HT1080 (cell line): ENCODE data around the gene CYP24A1. TPM values are rescaled to one million over a fixed set of nuclear protein-coding genes. Genes with fewer than 3 reads are reported as not detected.
A peak's percentile ranks its signal among the peaks of the same experiment; 100 is the strongest.

Experiments used
- DNase-seq: peaks from one replicate; pipeline ENCODE4 v3.0.0-alpha.2; 2015; ENCODE audit warnings: low read depth
- total RNA-seq: library from RNA; depleted of rRNA; stranded (reverse); fragments of >200 nt; shearing (Covaris generic); gene quantifications from 2 replicates; pipeline ENCODE4 v1.2.3, GENCODE V29; 2014

Gene CYP24A1
- total RNA-seq, 1 experiment from 2014 or later: 0.03 TPM

- no peak for DNase-seq
Measured at GRCh38 chr20:54203281-54203680, 29.5 kb upstream of the CYP24A1 start.

DNA sequence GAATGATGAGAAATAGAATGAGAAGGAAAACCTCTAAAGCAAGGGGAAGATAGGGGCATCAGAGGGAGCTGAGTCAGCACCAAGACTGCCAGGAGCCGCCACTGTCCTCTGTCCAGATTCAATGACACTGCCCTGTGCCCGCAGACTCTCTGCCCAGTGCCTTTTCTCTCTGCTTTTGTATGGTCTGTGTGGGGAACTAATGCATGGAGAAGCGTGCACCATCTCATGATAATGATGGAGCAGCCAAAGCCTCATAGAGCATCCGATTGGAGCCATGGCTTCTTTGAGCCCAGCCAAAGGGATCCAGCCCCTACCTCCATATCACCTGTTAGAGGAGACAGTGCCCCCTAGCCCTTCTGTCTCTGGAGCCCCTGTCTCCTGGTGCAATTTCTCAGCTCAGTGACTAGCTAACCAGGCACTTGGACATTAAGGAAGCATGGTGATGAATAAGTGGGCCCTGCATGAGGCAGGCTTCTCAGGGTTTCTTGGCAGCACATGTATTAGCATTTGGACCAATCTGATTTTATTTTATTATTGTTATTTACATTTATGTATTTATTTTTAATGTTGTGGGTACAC, 27.6 kb upstream of the CYP24A1 start:
- DNase-seq: no peak

- no peak for DNase-seq
Measured at GRCh38 chr20:54200487-54201267, 26.9 kb upstream of the CYP24A1 start.

DNA sequence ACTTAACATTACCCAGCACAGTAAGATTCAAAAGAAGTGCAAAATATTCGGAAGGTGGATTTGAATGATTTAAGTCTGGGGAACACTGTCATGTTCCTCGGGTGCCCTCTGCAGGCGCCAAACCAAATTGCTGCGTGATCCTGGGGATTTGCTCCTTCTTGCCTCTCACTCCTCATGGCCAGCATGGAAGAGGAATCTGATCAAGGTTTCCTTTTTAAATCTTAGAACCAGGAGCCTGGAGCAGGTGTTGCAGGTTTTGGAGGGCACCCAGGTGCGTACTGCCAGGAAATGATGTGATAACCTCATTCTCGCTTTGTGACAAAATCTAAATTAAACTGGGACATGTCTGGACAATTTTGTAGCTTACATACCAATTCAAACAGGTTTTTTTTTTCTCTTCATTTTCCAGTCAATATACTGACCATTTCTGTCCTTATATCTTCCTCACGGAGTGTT, 26.0 kb upstream of the CYP24A1 start:
- peak; percentile 80 for DNase-seq

GRCh38 chr20:54199283-54199682, 25.5 kb upstream of the CYP24A1 start:
- no peak for DNase-seq

- peak; percentile 65 for DNase-seq
Measured at GRCh38 chr20:54197621-54198604, 24.1 kb upstream of the CYP24A1 start.

DNA sequence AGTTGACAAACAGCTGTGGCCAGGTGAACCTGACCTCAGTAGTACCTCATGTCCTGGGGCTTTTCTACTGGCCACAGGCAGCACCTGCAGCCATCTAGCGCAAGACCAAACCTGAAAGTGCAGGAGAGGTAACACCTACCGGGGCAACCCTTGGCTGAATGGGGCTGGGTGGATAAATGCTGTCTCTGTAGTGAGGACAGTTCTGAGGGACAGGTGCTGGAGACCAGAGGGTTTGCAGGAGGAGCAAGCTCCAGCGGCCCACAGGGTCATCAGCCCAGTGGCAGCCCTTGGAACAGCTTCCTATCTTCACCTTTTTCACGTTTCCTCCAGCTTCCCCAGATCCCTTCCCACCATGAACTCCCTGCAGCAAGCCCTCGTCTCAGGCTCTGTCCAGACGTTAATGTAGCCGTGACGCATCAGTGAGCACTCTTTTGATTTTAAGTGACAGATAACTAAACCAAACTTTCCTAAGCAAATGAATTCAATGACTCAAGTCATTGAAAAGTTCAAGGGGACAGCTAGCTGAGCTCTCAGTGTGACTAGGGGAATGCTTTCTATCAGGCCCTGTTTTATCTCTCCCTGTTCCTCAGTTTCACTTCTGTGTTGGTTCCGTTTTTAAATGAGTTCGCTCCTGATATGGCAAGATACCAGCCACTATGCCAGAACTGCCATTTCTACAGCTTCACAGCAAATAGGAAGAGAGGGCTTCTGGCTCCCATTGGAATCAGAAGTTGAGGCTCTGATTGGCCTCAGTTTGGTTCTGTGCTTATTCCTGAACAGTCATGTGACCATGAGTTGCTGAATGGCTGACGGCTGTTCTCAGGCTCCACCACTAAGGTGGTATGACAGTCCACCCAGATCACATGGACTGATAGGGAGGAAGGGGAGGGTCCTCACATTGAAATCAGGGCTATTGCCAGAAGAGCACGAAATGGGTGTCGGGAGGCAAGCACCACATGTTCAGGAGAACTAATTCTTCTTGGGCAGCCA, 22.0 kb upstream of the CYP24A1 start:
- DNase-seq: no peak

GRCh38 chr20:54194724-54195438, 21.1 kb upstream of the CYP24A1 start:
- DNase-seq: peak; percentile 40

GRCh38 chr20:54193817-54194216, 20.0 kb upstream of the CYP24A1 start:
- DNase-seq: no peak

DNA sequence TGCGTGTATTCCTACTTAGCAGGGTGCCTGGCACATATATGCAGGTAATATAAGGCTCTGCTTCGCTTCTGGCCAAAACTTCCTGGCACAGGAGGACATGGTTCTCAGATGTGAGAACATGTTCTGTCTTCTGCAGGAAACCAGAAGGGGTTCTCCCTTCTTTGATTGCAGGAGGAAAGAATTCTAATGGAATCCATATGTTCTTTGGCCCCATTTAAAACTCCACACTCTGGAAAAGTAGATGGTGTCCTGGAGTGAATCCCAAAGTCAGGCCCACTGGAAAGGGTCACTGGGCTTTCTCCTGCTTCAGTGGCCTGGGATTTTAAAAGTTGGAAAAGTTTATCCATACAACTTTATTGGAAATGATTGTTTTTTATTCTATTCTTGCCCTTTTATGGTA, 16.4 kb upstream of the CYP24A1 start:
- no peak for DNase-seq

DNA sequence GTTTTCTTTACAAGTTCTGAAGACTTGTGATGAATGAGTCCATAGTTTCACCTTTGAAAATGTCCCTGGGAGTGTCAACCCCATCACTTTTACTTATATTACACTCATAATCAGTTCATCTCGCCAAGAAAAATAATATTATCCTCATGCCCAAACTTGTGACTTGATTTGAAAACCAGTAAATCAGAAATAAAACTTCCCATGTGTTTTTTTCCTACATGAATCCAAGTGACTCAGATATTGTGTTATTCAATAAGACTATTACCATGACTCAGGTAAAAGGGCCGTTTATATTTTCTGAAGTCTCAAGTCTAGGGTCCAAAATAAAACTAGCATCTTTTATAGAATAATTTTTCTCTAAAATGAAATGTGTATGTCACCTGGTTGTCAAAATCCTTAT, 15.8 kb upstream of the CYP24A1 start:
- DNase-seq: no peak

- DNase-seq: no peak
Measured at GRCh38 chr20:54188132-54188849, 14.5 kb upstream of the CYP24A1 start.

DNA sequence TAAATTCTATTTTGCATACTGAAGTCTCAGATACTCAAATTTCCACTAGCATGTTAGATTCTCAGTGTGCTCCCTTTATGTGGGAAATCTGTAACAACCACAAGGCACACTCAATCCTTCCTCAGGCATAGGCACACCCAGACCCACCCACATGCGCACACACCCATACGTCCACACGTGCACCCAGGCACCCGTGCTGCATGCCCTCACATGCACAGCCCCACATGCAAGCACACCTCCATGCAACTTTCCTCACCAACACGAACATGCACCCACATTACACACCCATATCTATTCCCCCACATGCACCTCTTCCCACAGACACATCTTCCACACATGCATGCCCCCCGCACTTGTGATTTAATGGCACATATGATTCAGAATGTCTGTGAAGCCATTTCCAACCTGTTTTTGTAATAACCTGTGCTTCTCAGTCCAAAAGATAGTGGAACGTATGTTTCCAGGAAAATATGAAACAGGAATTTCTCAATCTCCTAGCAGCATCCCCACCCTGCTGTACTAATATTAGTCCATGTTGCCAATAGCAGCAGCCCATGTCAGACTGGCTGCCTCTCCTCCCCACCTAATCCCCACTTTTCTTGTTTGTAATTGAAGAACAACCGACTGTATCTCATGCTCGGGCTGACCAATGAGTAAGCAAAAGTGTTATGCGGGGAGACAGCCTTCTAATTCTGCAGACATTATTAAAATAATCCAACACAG, 11.3 kb upstream of the CYP24A1 start:
- no peak for DNase-seq

DNA sequence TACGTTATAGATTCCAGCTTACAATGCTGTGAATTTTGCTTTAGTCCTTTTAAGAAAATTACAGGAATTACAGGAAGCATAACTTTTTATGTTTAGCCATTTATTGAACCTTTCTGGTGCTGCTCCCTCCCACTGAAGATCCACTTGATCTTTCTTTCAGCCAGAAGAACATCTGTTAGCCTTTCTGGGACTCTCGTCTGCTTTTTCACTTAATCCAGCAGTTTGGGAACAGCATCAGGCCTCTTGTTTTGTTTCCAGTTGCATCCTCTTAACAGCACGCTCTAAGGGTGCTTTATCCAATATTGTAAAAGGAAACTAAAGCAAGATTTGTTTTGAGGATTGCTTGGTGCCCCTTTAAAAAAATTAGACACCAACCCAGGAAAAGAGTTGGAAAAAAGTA, 10.3 kb upstream of the CYP24A1 start:
- no peak for DNase-seq

DNA sequence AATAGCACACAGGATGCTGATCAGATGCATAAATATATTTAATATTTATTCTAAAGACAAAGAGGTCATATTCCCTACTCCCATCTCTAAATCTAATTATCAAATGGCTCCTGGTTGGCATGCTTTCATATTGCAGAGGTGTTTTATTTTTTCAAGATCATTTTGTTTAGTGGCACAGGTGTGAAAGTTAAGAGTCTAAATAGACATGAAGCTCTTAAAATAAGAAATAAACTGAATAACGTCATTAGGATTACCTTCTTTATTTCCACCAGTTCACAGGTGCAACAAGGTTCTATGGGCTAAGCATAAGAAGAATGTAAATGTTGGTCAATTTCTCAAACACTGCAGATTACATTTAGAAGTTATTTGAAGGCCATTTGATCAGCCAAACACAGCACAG, 7.1 kb upstream of the CYP24A1 start:
- no peak for DNase-seq

GRCh38 chr20:54179946-54180345, 6.2 kb upstream of the CYP24A1 start:
- DNase-seq: no peak

- DNase-seq: no peak
Measured at GRCh38 chr20:54178256-54178655, 4.5 kb upstream of the CYP24A1 start.

DNA sequence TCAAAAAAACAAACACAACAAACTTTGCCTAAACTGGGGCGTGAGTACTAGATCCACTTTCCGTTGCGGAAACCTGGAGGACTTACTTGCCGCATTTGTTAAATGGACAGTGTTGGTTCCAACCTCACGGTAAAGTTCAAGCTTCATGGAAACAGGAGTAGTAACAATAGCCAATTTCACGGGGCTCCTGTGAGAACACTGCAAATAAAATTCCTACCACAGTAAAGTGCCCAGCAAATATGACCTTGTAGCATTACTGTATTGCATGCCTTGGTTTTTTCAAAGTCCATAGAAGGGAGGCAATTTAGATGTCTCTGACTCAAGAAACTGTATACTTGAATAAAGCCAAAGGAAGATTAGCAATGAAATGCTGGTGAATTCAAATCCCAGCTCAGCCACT, 3.6 kb upstream of the CYP24A1 start:
- DNase-seq: no peak

DNA sequence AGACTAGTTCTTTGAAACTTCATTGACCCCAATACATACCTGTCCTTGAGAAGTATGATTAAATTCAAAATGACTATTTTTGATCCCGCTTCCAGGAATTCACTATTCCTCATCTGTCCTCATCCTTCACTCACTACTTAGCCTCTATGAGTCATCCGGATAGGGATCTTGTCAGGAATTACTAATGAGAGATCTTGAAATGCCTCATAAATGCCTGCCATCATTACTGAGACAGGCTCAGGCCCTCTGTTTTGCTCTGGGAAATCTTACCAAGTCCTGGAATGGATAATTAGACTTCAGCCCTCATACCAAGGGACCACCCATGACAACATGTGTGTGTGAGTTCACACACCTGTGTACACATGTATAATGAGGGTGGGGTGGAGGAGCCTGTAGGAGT, 2.8 kb upstream of the CYP24A1 start:
- DNase-seq: peak; percentile 61
